Glutamatergic neuron (in vitro differentiated cells): Measurements from ENCODE around the gene NDUFAF8. TPM values are rescaled to one million over a fixed set of nuclear protein-coding genes. Genes with fewer than 3 reads are reported as not detected.

ENCODE experiments used
- DNase-seq: peaks from one replicate; pipeline ENCODE4 v3.0.0; 2022
- H3K27ac Mint-ChIP-seq: one replicate; pipeline ENCODE4 v1.8.0; 2020; ENCODE audit warnings: mild to moderate bottlenecking, mixed read lengths, inconsistent platforms; ENCODE audit not compliant: unreplicated experiment
- H3K27me3 Mint-ChIP-seq: one replicate; pipeline ENCODE4 v1.8.0; 2020; ENCODE audit warnings: mild to moderate bottlenecking, moderate library complexity, mixed read lengths, inconsistent platforms; ENCODE audit not compliant: unreplicated experiment
- H3K36me3 Mint-ChIP-seq: one replicate; pipeline ENCODE4 v1.8.0; 2020; ENCODE audit warnings: mild to moderate bottlenecking, mixed read lengths, inconsistent platforms; ENCODE audit not compliant: unreplicated experiment
- H3K4me1 Mint-ChIP-seq: one replicate; pipeline ENCODE4 v1.8.0; 2020; ENCODE audit warnings: mild to moderate bottlenecking, low read depth, mixed read lengths, inconsistent platforms; ENCODE audit not compliant: unreplicated experiment
- H3K4me3 Mint-ChIP-seq: one replicate; pipeline ENCODE4 v1.8.0; 2020; ENCODE audit warnings: mild to moderate bottlenecking, mixed read lengths, inconsistent platforms; ENCODE audit not compliant: unreplicated experiment
- H3K9me3 Mint-ChIP-seq: one replicate; pipeline ENCODE4 v1.8.0; 2020; ENCODE audit warnings: mild to moderate bottlenecking, moderate library complexity, mixed read lengths, inconsistent platforms; ENCODE audit not compliant: unreplicated experiment
- total RNA-seq: library from RNA; stranded (reverse); fragmentation: NEBNext Ultra II Directional; extraction: Animal tissue kit (Norgen Biotek cat#: 25700); gene quantifications from one replicate; pipeline ENCODE4 v1.2.1, GENCODE V29; 2021; ENCODE audit not compliant: unreplicated experiment
- TF ChIP-seq, protein P1 (sequence below): fragments of 200-600 bp; sonication (generic); IDR thresholded peaks from one replicate; pipeline ENCODE4 v1.5.0; 2021; ENCODE audit not compliant: partially characterized antibody, unreplicated experiment

The NDUFAF8 gene
- total RNA-seq, 1 donor from 2014 or later = 31.5 TPM

DNA sequence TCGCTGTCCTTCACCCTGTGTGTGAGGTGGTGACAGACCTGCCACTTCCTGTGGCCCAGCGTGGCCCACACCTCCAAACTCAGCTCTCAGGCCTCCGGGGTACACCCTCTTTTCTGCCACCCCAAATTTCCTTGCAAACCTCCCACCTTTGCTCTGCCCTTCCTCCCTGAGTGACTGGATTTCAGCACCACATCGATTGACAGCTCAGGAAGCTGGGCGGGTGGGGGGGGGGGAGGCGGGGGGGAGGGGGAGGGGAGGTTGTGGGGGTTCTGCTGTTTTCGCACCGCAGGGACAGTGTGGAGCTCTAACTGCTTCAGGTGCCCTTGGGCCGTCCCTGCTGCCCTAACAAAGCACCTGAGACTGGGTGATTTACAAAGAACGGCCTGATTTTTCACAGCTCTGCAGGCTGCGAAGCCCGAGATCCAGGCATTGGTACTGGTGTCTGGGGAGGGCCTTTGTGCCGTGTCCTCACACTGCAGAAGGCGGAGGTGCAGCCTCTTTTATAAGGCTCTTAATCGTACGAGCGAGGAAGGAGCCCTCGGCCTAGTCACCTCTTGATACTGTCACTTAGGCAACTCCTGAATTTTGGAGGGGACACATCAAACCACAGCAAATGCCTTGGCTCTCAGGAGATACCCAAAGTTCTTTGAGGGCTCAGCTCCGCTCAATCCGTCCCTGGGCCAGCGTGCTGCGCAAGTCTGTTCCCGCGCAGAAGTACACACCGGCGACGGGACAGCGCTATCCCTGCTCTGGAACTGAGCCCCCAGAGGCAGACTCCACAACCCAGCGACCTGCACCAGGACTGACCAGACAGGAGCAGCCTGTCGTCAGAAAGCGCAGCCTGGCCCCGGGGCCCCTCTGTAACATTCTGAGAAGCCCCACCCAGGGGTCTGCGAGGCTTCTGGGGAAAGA lies 3.6 kb downstream of the NDUFAF8 start:
- Mint-ChIP-seq H3K27ac (no peak overlapping the region), H3K4me3 (peak overlapping the region; percentile 32)
- DNase-seq = no peak

DNA sequence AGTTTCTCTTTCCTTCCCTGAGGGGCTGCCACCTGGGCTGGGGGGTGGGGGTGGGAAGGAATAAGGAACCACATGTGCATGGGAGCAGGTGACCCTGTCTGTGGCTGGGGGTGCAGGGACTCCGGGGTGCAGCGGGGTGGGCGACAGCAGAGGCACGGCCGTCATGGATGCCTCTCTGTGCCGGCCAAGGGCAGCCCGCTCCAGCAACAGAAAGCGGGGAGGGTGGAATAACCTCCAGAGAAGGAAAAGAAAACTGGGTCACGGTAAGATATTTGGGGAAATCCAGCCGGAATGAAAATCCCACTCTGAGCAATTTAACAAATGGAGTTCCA lies 4.2 kb downstream of the NDUFAF8 start:
- H3K27me3 Mint-ChIP-seq = peaks cover 8% of the 10 kb centered on the region
- no peaks in the 10 kb centered on the region for H3K36me3 Mint-ChIP-seq
- H3K4me1 Mint-ChIP-seq = peaks cover 18% of the 10 kb centered on the region
- TF ChIP-seq, protein P1, sequence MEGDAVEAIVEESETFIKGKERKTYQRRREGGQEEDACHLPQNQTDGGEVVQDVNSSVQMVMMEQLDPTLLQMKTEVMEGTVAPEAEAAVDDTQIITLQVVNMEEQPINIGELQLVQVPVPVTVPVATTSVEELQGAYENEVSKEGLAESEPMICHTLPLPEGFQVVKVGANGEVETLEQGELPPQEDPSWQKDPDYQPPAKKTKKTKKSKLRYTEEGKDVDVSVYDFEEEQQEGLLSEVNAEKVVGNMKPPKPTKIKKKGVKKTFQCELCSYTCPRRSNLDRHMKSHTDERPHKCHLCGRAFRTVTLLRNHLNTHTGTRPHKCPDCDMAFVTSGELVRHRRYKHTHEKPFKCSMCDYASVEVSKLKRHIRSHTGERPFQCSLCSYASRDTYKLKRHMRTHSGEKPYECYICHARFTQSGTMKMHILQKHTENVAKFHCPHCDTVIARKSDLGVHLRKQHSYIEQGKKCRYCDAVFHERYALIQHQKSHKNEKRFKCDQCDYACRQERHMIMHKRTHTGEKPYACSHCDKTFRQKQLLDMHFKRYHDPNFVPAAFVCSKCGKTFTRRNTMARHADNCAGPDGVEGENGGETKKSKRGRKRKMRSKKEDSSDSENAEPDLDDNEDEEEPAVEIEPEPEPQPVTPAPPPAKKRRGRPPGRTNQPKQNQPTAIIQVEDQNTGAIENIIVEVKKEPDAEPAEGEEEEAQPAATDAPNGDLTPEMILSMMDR = no peak
- H3K9me3 Mint-ChIP-seq = peaks cover 8% of the 10 kb centered on the region
- no peak overlapping the region for H3K27ac Mint-ChIP-seq
- no peak overlapping the region for H3K4me3 Mint-ChIP-seq
- DNase-seq = no peak

More for the DNA sequence above, 3.6 kb downstream of the NDUFAF8 start:
- Mint-ChIP-seq H3K4me1 (peaks cover 22% of the 10 kb centered on the region), H3K27me3 (peaks cover 8% of the 10 kb centered on the region), H3K9me3 (peaks cover 9% of the 10 kb centered on the region), H3K36me3 (no peaks in the 10 kb centered on the region)
- TF ChIP-seq, protein P1 = no peak

DNA sequence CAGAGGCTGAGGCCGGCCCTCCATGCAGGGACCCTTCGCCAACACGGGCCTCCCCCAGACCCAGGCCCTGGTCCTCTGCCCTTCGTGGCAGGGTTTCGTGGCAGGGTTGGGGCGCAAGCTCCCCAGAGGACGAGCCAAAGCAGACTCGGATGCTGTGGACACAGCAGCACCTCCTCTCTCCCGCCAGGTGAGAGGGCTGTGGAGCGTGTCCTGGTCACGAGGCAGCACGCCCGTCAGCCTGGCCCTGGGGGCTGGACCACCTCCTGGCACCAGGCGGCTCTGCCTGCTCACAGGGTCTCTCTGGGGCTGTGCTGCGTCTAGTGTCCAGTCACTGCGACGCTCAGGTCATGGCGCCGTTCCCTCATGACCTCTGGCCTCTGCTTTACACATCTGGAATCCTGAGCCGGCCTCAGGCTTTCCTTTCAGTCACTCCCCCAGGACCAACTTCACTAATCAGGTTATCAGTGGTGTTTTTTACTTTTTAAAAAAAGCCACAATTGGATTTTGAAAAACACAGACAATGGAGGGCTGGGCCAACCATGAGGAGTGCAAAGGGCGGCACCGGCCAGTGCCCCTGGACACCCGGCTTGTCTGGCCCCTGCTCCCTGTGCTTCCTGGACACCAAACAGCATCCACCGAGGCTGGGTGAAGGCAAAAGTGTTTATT lies 5.4 kb downstream of the NDUFAF8 start:
- Mint-ChIP-seq H3K9me3 (peaks cover 8% of the 10 kb centered on the region), H3K4me3 (no peak overlapping the region), H3K4me1 (peaks cover 18% of the 10 kb centered on the region), H3K36me3 (no peaks in the 10 kb centered on the region), H3K27me3 (peaks cover 10% of the 10 kb centered on the region), H3K27ac (peak overlapping the region; percentile 23)
- DNase-seq = peak; percentile 13
- TF ChIP-seq, protein P1 = no peak

DNA sequence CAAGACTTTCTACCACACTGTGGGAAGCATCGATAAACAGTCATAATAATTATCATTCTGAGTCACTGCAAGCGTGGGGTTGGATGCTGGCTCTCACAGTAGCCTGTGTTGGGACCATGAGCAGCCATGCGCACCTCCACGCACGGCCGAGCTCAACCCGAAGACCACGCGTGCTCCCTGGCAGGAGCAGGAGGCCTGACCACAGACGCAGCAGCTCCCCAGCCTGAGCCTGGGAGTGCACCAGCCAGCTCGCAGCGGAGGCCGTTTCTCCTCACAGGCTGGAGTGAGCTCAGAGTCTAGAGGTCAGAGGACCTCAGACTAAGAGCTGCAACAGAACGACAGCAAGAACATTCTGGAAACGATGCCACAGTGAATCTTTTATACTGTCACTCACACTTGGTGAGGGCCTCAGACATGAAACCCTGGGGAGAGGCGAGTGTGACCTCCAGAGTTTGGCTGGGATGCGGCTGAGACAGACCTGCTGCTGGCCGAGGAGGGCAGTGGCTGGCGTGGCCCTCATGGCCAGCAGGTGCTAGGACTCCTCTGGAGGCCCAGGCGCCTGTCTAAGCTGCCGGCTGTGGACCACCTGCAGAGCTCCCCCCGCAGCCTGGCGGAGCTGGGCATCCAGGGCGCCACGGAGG lies 6.0 kb downstream of the NDUFAF8 start:
- H3K36me3 Mint-ChIP-seq = no peaks in the 10 kb centered on the region
- peak overlapping the region; percentile 20 for H3K4me3 Mint-ChIP-seq
- peaks cover 10% of the 10 kb centered on the region for H3K27me3 Mint-ChIP-seq
- TF ChIP-seq, protein P1 = no peak
- H3K27ac Mint-ChIP-seq = peak overlapping the region; percentile 23
- peaks cover 20% of the 10 kb centered on the region for H3K4me1 Mint-ChIP-seq
- peaks cover 11% of the 10 kb centered on the region for H3K9me3 Mint-ChIP-seq
- DNase-seq = peak; percentile 23
